Activated naive CD8-positive, alpha-beta T cell treated with anti-CD3 and anti-CD28 coated beads, Interleukin-2, amount 10 ng/mL, durations not matched to agents 7 days and 5 days (primary cell): ENCODE measurements around the gene BACH2. TPM values are rescaled to one million over a fixed set of nuclear protein-coding genes. Genes with fewer than 3 reads are reported as not detected.
"Not testable (repeated sequence)": the region's sequence is repeated elsewhere in the genome, so short reads cannot be mapped to it uniquely, and the experiment has no call there.

Experiments used
- ATAC-seq: fragments of 150-1000 bp; cut with Tn5 transposase; one replicate; pipeline ENCODE4 v1.10.0; 2021; ENCODE audit warnings: low read depth, moderate library complexity
- POLR2A ChIA-PET: fragments of 350-600 bp; sonication (Branson Sonifier 250); formaldehyde crosslinking; loops from one replicate; lab custom pipeline; 2021; ENCODE audit warnings: antibody characterized with exemption; lab: Charles Lee
- DNase-seq: peaks from one replicate; pipeline ENCODE4 v3.0.0; 2021
- H3K27ac Mint-ChIP-seq: one replicate; pipeline ENCODE4 v1.8.0; 2022; ENCODE audit warnings: mild to moderate bottlenecking, mixed read lengths
- H3K27me3 Mint-ChIP-seq: one replicate; pipeline ENCODE4 v1.8.0; 2022; ENCODE audit warnings: mild to moderate bottlenecking, moderate library complexity, mixed read lengths
- H3K36me3 Mint-ChIP-seq: one replicate; pipeline ENCODE4 v1.8.0; 2021; ENCODE audit warnings: mild to moderate bottlenecking, mixed read lengths
- H3K4me1 Mint-ChIP-seq: one replicate; pipeline ENCODE4 v1.8.0; 2021; ENCODE audit warnings: mixed read lengths
- H3K4me3 Mint-ChIP-seq: one replicate; pipeline ENCODE4 v1.8.0; 2022; ENCODE audit warnings: mild to moderate bottlenecking, moderate library complexity, mixed read lengths
- H3K9me3 Mint-ChIP-seq: one replicate; pipeline ENCODE4 v1.8.0; 2021; ENCODE audit warnings: mixed read lengths
- total RNA-seq, 2 experiments: library from RNA; stranded (reverse); gene quantifications; one replicate each; pipeline ENCODE4 v1.2.3, GENCODE V29; 2021

BACH2 gene
- total RNA-seq, 2 experiments from 2014 or later = 61.7 to 65.8 TPM

DNA sequence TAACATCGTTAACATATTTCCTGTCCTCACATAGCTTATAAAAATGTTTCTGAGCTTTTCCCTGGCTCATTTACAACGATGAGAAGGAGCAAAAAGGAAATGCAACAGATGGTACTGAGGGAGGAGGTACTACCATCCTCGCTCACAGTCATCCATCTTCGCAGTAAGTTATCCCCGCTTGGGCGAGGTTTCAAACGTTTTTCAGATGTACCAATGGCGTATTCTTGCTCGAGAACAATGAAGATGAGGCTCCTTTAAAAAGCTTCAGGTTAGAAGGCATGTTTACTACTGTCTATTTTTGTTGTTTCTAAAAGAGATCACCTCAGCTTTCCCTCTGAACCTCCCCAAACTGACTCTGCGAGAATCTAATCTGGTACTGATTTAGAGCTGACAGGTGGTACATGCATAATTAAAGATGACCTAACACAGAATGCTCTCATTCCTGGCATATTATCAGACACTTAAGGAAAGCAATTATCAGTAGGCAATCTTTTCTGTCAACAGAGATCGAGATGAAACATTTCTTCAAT lies 223.6 kb downstream of the BACH2 start:
- POLR2A ChIA-PET = interaction anchor here (1.4 kb wide), 1 partner anchor 36 kb away, joined by 5 read pairs; no protein-coding TSS in a partner anchor
- Mint-ChIP-seq H3K27ac (peak overlapping the region; percentile 83), H3K4me3 (peak overlapping the region; percentile 76), H3K27me3 (no peaks in the 10 kb centered on the region), H3K4me1 (peaks cover 87% of the 10 kb centered on the region), H3K9me3 (no peaks in the 10 kb centered on the region), H3K36me3 (peaks cover 66% of the 10 kb centered on the region)
- ATAC-seq (peak; percentile 28), DNase-seq (no peak)

GRCh38 chr6:90072501-90072900 lies 224.1 kb downstream of the BACH2 start:
- ATAC-seq = peak; percentile 10
- no peaks in the 10 kb centered on the region for H3K9me3 Mint-ChIP-seq
- H3K4me1 Mint-ChIP-seq = peaks cover 86% of the 10 kb centered on the region
- peaks cover 63% of the 10 kb centered on the region for H3K36me3 Mint-ChIP-seq
- DNase-seq = no peak
- POLR2A ChIA-PET = interaction anchor here (1.4 kb wide), 1 partner anchor 36 kb away, joined by 5 read pairs; no protein-coding TSS in a partner anchor
- H3K27ac Mint-ChIP-seq = peak overlapping the region; percentile 83
- H3K4me3 Mint-ChIP-seq = peak overlapping the region; percentile 76
- H3K27me3 Mint-ChIP-seq = no peaks in the 10 kb centered on the region

GRCh38 chr6:90068703-90069523 lies 227.7 kb downstream of the BACH2 start:
- Mint-ChIP-seq H3K9me3 (no peaks in the 10 kb centered on the region), H3K4me1 (peaks cover 77% of the 10 kb centered on the region), H3K4me3 (peak overlapping the region; percentile 8), H3K27ac (peak overlapping the region; percentile 47), H3K36me3 (peaks cover 67% of the 10 kb centered on the region), H3K27me3 (no peaks in the 10 kb centered on the region)
- ATAC-seq (no peak), DNase-seq (no peak)
- POLR2A ChIA-PET = interaction anchor here (0.7 to 1.5 kb wide), 2 partner anchors 10 to 20 kb away, joined by 4 to 5 read pairs; no protein-coding TSS in a partner anchor

GRCh38 chr6:90068264-90068663 lies 228.4 kb downstream of the BACH2 start:
- no peak for DNase-seq
- H3K27ac Mint-ChIP-seq = peak overlapping the region; percentile 47
- H3K9me3 Mint-ChIP-seq = no peaks in the 10 kb centered on the region
- no peak overlapping the region for H3K4me3 Mint-ChIP-seq
- peaks cover 73% of the 10 kb centered on the region for H3K4me1 Mint-ChIP-seq
- peaks cover 64% of the 10 kb centered on the region for H3K36me3 Mint-ChIP-seq
- no peaks in the 10 kb centered on the region for H3K27me3 Mint-ChIP-seq
- no peak for ATAC-seq
- POLR2A ChIA-PET = interaction anchor here (0.7 to 1.5 kb wide), 2 partner anchors 10 to 20 kb away, joined by 4 to 5 read pairs; no protein-coding TSS in a partner anchor

DNA sequence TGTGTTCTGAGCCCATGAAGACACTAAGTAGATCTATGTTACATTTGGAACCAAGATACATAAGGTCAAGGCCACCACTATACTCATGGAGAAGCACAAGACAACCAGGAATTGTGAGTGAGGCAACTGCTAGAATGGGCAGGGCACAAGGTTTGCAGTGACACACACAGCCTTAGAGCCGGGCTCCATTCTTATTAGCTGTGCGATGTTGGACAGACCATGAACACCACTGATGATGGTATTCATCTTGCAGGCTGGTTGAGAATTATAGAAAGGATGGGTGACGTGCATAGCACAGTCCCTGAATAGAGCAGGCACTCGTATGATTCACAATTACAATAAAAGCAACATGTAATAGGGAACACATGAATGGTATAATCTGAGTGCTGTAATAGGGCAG lies 229.9 kb downstream of the BACH2 start:
- H3K4me1 Mint-ChIP-seq = peaks cover 59% of the 10 kb centered on the region
- H3K27ac Mint-ChIP-seq = peak overlapping the region; percentile 5
- H3K4me3 Mint-ChIP-seq = no peak overlapping the region
- H3K36me3 Mint-ChIP-seq = peaks cover 54% of the 10 kb centered on the region
- ATAC-seq (no peak), DNase-seq (no peak)
- POLR2A ChIA-PET = no interaction called here
- no peaks in the 10 kb centered on the region for H3K27me3 Mint-ChIP-seq
- no peaks in the 10 kb centered on the region for H3K9me3 Mint-ChIP-seq

DNA sequence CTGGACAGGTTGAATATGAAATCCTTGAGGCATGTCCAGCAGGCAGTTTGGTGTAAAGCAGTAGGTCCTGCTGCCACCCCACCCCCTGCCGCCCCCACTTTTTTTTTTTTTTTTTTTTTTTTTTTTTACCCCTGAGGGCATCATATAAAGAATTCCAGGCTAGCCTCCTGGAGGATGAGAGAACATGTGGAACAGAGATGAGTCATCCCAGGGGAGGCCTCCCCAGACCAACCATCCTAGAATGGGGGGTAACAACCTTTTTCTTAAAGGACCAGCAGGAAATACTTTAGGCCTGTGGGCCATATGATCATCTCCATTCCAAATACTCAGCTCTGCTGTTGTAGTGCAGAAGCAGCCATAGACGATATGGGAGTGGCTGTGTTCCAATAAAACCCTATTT lies 231.5 kb downstream of the BACH2 start:
- H3K27ac Mint-ChIP-seq = no peak overlapping the region
- H3K36me3 Mint-ChIP-seq = peaks cover 46% of the 10 kb centered on the region
- peaks cover under 1% of the 10 kb centered on the region for H3K9me3 Mint-ChIP-seq
- peaks cover 50% of the 10 kb centered on the region for H3K4me1 Mint-ChIP-seq
- no peak overlapping the region for H3K4me3 Mint-ChIP-seq
- DNase-seq (no peak), ATAC-seq (no peak)
- no peaks in the 10 kb centered on the region for H3K27me3 Mint-ChIP-seq
- POLR2A ChIA-PET = no interaction called here

GRCh38 chr6:90062667-90063066 lies 234.0 kb downstream of the BACH2 start:
- Mint-ChIP-seq H3K36me3 (peaks cover 51% of the 10 kb centered on the region), H3K27ac (no peak overlapping the region), H3K4me1 (peaks cover 35% of the 10 kb centered on the region), H3K9me3 (peaks cover 7% of the 10 kb centered on the region), H3K27me3 (no peaks in the 10 kb centered on the region), H3K4me3 (no peak overlapping the region)
- POLR2A ChIA-PET = interaction anchor here (1.2 kb wide), 1 partner anchor 9 kb away, joined by 4 read pairs; no protein-coding TSS in a partner anchor
- no peak for ATAC-seq
- DNase-seq = no peak

DNA sequence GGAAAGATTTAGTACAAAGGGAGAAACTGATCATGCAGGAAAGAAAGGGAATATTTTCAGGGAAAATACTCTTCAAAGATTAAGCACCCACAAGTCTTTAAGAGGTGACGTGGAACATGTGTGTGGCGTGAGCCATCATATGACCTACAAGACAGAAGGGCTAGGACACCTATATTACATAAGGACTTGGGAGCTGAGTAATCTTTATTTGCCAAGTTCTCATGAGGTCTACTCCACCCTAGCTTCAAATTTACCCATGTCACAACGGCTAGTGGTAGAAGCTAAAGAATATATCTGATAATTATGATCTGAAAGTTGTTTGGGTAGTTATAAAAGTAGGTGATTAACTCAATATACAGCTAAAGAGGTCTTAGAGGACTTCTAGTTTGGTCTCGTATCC lies 234.6 kb downstream of the BACH2 start:
- no peak for ATAC-seq
- no peak for DNase-seq
- POLR2A ChIA-PET = interaction anchor here (1.2 kb wide), 1 partner anchor 9 kb away, joined by 4 read pairs; no protein-coding TSS in a partner anchor
- Mint-ChIP-seq H3K9me3 (peaks cover 7% of the 10 kb centered on the region), H3K36me3 (peaks cover 52% of the 10 kb centered on the region), H3K4me3 (no peak overlapping the region), H3K27me3 (no peaks in the 10 kb centered on the region), H3K4me1 (peaks cover 30% of the 10 kb centered on the region), H3K27ac (no peak overlapping the region)

GRCh38 chr6:90059178-90059577 lies 237.5 kb downstream of the BACH2 start:
- H3K36me3 Mint-ChIP-seq = peaks cover 56% of the 10 kb centered on the region

DNA sequence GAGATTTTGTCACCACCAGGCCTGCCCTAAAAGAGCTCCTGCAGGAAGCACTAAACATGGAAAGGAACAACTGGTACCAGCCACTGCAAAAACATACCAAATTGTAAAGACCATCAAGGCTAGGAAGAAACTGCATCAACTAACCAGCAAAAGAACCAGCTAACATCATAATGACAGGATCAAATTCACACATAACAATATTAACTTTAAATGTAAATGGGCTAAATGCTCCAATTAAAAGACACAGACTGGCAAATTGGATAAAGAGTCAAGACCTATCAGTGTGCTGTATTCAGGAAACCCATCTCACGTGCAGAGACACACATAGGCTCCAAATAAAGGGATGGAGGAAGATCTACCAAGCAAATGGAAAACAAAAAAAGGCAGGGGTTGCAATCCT lies 240.7 kb downstream of the BACH2 start:
- H3K36me3 Mint-ChIP-seq = peaks cover 73% of the 10 kb centered on the region
- ATAC-seq, H3K4me3 Mint-ChIP-seq: not testable (repeated sequence)

More at GRCh38 chr6:90059178-90059577, 237.5 kb downstream of the BACH2 start:
- DNase-seq, POLR2A ChIA-PET, H3K27me3 Mint-ChIP-seq, H3K4me3 Mint-ChIP-seq, ATAC-seq, H3K27ac Mint-ChIP-seq: not testable (repeated sequence)
- H3K4me1 Mint-ChIP-seq = peaks cover 14% of the 10 kb centered on the region
- peaks cover 19% of the 10 kb centered on the region for H3K9me3 Mint-ChIP-seq

DNA sequence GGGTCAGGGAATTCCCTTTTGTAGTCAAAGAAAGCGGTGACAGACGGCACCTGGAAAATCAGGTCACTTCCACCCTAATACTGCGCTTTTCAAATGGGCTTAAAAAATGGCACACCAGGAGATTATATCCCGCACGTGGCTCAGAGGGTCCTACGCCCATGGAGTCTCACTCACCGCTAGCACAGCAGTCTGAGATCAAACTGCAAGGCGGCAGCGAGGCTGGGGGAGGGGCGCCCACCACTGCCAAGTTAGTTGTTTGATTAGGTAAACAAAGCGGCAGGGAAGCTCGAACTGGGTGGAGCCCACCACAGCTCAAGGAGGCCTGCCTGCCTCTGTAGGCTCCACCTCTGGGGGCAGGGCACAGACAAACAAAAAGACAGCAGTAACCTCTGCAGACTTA lies 242.4 kb downstream of the BACH2 start:
- ATAC-seq, POLR2A ChIA-PET, H3K27ac Mint-ChIP-seq, H3K4me3 Mint-ChIP-seq, H3K27me3 Mint-ChIP-seq, DNase-seq: not testable (repeated sequence)
- Mint-ChIP-seq H3K4me1 (peaks cover 21% of the 10 kb centered on the region), H3K36me3 (peaks cover 69% of the 10 kb centered on the region), H3K9me3 (peaks cover 23% of the 10 kb centered on the region)

More for the DNA sequence above, 240.7 kb downstream of the BACH2 start:
- Mint-ChIP-seq H3K27ac (peak overlapping the region; percentile 15), H3K4me1 (peaks cover 13% of the 10 kb centered on the region), H3K9me3 (peaks cover 27% of the 10 kb centered on the region)
- POLR2A ChIA-PET = interaction anchor here (0.8 kb wide), 1 partner anchor 10 kb away, joined by 3 read pairs; no protein-coding TSS in a partner anchor
- not testable (repeated sequence) for H3K27me3 Mint-ChIP-seq, DNase-seq

DNA sequence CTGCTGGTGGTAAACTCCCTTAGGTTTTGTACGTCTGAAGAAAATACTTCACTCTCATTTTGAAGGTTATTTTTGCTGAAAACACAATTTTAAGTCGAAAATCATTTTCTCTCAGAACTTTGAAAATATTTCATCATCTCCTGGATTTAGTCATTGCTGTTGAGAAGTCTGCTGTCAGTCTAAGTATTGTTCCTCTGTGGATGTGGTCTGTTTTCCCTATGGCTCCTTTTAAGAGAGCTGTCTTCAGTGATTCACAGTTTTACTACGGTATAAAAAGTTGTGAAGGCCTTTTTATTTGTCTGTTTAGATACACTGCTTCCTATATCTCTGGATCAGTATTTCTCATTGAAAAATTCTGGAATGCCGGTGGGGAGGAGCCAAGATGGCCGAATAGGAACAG lies 243.0 kb downstream of the BACH2 start:
- Mint-ChIP-seq H3K4me3 (no peak overlapping the region), H3K4me1 (peaks cover 26% of the 10 kb centered on the region), H3K36me3 (peaks cover 71% of the 10 kb centered on the region), H3K9me3 (peaks cover 21% of the 10 kb centered on the region), H3K27ac (no peak overlapping the region), H3K27me3 (no peaks in the 10 kb centered on the region)
- POLR2A ChIA-PET = interaction anchor here (0.5 kb wide), 1 partner anchor 467 kb away, joined by 3 read pairs; no protein-coding TSS in a partner anchor
- DNase-seq (no peak), ATAC-seq (no peak)

GRCh38 chr6:90049295-90049694 lies 247.3 kb downstream of the BACH2 start:
- H3K9me3 Mint-ChIP-seq = peaks cover 8% of the 10 kb centered on the region
- H3K36me3 Mint-ChIP-seq = peaks cover 49% of the 10 kb centered on the region
- peak overlapping the region; percentile 50 for H3K27ac Mint-ChIP-seq
- no peaks in the 10 kb centered on the region for H3K27me3 Mint-ChIP-seq
- ATAC-seq (no peak), DNase-seq (no peak)
- POLR2A ChIA-PET = no interaction called here
- H3K4me3 Mint-ChIP-seq = no peak overlapping the region
- H3K4me1 Mint-ChIP-seq = peaks cover 33% of the 10 kb centered on the region
